ENCODE measurements around the gene NALCN. TPM values are rescaled to one million over a fixed set of nuclear protein-coding genes. Genes with fewer than 3 reads are reported as not detected.

The NALCN gene
- total RNA-seq, 1 donor from 2014 or later = 0.12 TPM

DNA sequence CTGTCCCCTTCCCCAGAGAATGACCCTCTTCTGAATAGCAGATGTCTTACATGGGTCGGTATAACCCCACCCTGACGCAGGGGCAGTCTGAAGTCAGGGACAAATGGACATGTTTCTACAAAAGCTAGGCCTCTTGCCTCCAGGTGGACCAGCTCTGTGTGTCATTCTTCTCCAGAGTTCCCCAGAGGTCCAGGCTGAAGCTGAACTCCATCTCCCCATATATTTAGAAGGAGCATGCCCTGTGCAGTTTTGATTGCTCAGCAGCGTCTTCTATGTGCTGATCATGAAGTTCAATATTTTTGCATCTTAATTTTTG is 8.8 kb upstream of the NALCN start:
- TF ChIP-seq, protein P1, sequence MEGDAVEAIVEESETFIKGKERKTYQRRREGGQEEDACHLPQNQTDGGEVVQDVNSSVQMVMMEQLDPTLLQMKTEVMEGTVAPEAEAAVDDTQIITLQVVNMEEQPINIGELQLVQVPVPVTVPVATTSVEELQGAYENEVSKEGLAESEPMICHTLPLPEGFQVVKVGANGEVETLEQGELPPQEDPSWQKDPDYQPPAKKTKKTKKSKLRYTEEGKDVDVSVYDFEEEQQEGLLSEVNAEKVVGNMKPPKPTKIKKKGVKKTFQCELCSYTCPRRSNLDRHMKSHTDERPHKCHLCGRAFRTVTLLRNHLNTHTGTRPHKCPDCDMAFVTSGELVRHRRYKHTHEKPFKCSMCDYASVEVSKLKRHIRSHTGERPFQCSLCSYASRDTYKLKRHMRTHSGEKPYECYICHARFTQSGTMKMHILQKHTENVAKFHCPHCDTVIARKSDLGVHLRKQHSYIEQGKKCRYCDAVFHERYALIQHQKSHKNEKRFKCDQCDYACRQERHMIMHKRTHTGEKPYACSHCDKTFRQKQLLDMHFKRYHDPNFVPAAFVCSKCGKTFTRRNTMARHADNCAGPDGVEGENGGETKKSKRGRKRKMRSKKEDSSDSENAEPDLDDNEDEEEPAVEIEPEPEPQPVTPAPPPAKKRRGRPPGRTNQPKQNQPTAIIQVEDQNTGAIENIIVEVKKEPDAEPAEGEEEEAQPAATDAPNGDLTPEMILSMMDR (IDR thresholded peaks at IDR 0.05; ENCODE audit: unreplicated experiment) = no peak

DNA sequence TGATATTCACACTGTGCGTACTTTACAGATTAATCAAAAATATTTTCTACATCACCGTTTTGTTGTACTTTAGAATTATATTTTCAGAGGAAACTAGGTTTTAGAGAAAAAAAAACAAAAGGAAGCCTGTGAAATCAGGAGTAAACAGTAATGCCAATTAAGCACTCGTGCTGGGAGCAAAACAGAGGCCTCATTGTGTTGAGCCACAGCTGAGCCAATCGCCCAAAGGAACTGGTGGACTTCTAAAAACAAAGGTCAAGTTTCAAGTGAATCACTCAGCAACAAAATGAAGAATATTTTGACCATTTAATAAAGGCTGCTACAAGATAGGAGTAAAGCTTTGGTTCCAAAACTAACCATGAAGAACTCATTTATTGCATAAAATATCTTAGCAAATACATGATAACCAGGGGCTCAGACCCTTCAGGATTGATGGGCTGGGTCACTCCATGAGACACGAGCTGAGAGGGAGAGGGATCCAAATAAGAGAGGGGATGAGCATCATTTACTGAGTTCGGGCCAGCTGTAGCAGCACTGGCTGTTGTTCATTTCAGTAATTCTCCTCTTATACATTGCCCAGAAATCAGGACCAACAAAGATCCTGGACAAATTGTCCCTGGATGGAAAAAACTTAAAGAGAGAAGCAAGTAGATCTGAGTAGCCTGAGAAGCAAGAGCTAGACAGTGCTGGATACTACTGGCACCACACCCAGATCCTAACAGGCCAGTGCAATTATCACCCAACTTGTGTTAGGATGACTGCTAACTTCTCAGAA is 8.3 kb upstream of the NALCN start:
- H3K9me3 Mint-ChIP-seq (ENCODE audit: low read depth) = no peaks in the 10 kb centered on the region
- H3K4me3 Mint-ChIP-seq (ENCODE audit: low read depth) = no peak overlapping the region
- DNase-seq (ENCODE audit: low spot score, unreplicated experiment) = no peak
- peak overlapping the region; percentile 71 for H3K27ac Mint-ChIP-seq
- H3K27me3 Mint-ChIP-seq = peaks cover 4% of the 10 kb centered on the region
- TF ChIP-seq, protein P1 (IDR thresholded peaks at IDR 0.05; ENCODE audit: unreplicated experiment) = no peak
- peaks cover 13% of the 10 kb centered on the region for H3K4me1 Mint-ChIP-seq (ENCODE audit: low read depth)
- H3K36me3 Mint-ChIP-seq (ENCODE audit: insufficient read depth) = no peaks in the 10 kb centered on the region

More for the DNA sequence above, 8.8 kb upstream of the NALCN start:
- Mint-ChIP-seq H3K27ac (no peak overlapping the region), H3K27me3 (peaks cover 4% of the 10 kb centered on the region), H3K4me3 (ENCODE audit: low read depth) (no peak overlapping the region), H3K4me1 (ENCODE audit: low read depth) (peaks cover 13% of the 10 kb centered on the region), H3K36me3 (ENCODE audit: insufficient read depth) (no peaks in the 10 kb centered on the region), H3K9me3 (ENCODE audit: low read depth) (no peaks in the 10 kb centered on the region)
- no peak for DNase-seq (ENCODE audit: low spot score, unreplicated experiment)

DNA sequence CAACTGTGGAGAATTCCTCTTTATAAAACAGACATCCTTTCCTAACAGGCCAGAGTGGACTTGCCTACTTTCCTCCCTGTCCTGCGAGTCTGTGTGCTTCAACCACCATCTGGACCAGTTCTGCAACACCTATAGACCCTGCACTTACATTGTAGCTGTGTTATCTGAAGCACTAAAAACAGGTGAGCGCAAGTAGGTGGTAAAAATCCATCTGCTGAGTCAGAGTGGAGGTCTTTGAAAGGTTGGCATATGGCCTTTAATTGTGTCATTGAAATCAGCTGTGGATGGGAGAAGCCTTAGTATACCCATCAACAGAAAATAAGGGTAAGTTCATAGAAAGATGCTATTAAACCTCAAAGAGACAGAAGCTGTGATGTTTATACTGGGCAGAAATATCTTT is 7.6 kb upstream of the NALCN start:
- Mint-ChIP-seq H3K27me3 (peaks cover 9% of the 10 kb centered on the region), H3K36me3 (ENCODE audit: insufficient read depth) (no peaks in the 10 kb centered on the region), H3K27ac (peak overlapping the region; percentile 71), H3K4me3 (ENCODE audit: low read depth) (no peak overlapping the region), H3K9me3 (ENCODE audit: low read depth) (no peaks in the 10 kb centered on the region), H3K4me1 (ENCODE audit: low read depth) (peaks cover 13% of the 10 kb centered on the region)
- TF ChIP-seq, protein P1 (IDR thresholded peaks at IDR 0.05; ENCODE audit: unreplicated experiment) = no peak
- no peak for DNase-seq (ENCODE audit: low spot score, unreplicated experiment)

DNA sequence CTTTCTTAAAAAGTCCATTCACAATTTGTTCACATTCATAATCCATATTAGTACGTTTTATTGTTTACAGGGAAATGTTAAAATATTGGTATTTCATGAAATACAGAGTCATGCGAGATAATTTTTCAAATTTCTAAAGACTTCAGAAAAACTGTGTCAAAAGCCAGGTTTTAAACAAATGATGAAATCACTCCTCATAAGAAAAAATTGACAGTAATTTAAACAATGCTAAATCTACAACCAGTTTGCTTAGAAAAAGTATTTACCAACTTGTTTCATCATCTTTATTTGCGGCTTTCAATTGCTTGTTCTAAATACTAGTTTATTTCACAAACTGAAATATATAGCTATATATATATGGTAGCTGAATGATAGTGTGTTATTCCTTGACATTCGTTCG is 1.2 kb upstream of the NALCN start:
- TF ChIP-seq, protein P1 (IDR thresholded peaks at IDR 0.05; ENCODE audit: unreplicated experiment) = no peak
- Mint-ChIP-seq H3K27ac (no peak overlapping the region), H3K36me3 (ENCODE audit: insufficient read depth) (no peaks in the 10 kb centered on the region), H3K4me3 (ENCODE audit: low read depth) (no peak overlapping the region), H3K4me1 (ENCODE audit: low read depth) (no peaks in the 10 kb centered on the region), H3K27me3 (peaks cover 50% of the 10 kb centered on the region), H3K9me3 (ENCODE audit: low read depth) (no peaks in the 10 kb centered on the region)
- DNase-seq (ENCODE audit: low spot score, unreplicated experiment) = no peak

DNA sequence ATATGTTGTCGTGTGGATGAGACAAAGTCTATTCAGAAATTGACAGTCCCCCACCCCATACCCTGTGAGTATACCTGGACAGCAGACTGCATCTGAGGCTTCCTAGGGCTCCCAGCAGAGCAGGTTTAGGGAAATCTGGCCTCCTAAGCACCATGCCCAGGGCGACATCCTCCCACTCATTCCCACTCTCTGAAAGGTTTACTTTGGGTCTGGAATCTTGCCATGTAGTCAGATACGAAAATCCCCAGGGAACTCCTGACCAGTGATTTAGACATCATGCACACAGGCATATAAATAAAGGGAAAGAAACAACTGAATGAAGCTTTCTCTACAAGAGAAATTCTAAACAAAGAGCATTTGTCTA is 717 bp upstream of the NALCN start:
- TF ChIP-seq, protein P1 (IDR thresholded peaks at IDR 0.05; ENCODE audit: unreplicated experiment) = no peak
- Mint-ChIP-seq H3K36me3 (ENCODE audit: insufficient read depth) (no peaks in the 10 kb centered on the region), H3K4me3 (ENCODE audit: low read depth) (peak overlapping the region; percentile 78), H3K9me3 (ENCODE audit: low read depth) (no peaks in the 10 kb centered on the region), H3K27me3 (peaks cover 54% of the 10 kb centered on the region), H3K4me1 (ENCODE audit: low read depth) (no peaks in the 10 kb centered on the region), H3K27ac (no peak overlapping the region)
- DNase-seq (ENCODE audit: low spot score, unreplicated experiment) = no peak
